Measurements from ENCODE around the gene TBCE.

DNA sequence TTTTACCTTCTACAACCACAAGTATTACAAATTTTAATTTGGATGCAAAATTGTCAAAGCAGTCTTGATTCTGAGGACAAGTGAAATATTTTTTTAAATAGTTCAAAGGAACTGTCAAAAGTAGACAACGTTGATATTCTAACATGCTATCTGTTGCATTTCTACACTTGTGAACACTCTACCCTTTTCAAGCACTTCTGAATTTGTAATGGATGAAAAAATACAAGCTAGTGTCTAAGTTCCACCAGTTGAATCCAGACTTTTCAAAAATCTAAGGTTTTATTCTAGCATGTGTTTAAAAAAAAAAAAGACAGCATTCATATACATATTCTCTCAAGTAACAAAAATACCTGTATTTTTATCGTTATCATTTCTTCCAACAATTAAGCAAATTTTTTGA lies 41.4 kb upstream of the TBCE start:
- TF ChIP-seq, protein P1, sequence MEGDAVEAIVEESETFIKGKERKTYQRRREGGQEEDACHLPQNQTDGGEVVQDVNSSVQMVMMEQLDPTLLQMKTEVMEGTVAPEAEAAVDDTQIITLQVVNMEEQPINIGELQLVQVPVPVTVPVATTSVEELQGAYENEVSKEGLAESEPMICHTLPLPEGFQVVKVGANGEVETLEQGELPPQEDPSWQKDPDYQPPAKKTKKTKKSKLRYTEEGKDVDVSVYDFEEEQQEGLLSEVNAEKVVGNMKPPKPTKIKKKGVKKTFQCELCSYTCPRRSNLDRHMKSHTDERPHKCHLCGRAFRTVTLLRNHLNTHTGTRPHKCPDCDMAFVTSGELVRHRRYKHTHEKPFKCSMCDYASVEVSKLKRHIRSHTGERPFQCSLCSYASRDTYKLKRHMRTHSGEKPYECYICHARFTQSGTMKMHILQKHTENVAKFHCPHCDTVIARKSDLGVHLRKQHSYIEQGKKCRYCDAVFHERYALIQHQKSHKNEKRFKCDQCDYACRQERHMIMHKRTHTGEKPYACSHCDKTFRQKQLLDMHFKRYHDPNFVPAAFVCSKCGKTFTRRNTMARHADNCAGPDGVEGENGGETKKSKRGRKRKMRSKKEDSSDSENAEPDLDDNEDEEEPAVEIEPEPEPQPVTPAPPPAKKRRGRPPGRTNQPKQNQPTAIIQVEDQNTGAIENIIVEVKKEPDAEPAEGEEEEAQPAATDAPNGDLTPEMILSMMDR (IDR thresholded peaks at IDR 0.05 in 2 of 3, conservative IDR thresholded peaks at IDR 0.05 in 1 of 3; ENCODE audit: borderline replicate concordance in 1 of 3, insufficient read depth in 1 of 3, low read depth in 2 of 3, low read length in 2 of 3): no peak
- TF ChIP-seq, protein P2, sequence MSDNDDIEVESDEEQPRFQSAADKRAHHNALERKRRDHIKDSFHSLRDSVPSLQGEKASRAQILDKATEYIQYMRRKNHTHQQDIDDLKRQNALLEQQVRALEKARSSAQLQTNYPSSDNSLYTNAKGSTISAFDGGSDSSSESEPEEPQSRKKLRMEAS (IDR thresholded peaks at IDR 0.05): no peak
- TF ChIP-seq FOSL1 (IDR thresholded peaks at IDR 0.05; ENCODE audit: low read depth): no peak

All from HCT116 (cell line).